OCI-M1 (cell line): Measurements from ENCODE around the gene MTERF1.
"Not testable (repeated sequence)": the region's sequence is repeated elsewhere in the genome, so short reads cannot be mapped to it uniquely, and the experiment has no call there.

Experiments used
- DNase-seq: peaks from one replicate; lab custom pipeline; 2025; lab: John Stamatoyannopoulos, UW

The MTERF1 gene

GRCh38 chr7:91880413-91881241 is at the start of gene MTERF1:
Gene MTERF1 (minus strand): TSS chr7:91880702. CDS start chr7:91880083, 619 bp downstream.
- DNase-seq, result peak; percentile 100

GRCh38 chr7:91929463-91929862 is 49.0 kb upstream of the MTERF1 start:
- DNase-seq, result no peak

DNA sequence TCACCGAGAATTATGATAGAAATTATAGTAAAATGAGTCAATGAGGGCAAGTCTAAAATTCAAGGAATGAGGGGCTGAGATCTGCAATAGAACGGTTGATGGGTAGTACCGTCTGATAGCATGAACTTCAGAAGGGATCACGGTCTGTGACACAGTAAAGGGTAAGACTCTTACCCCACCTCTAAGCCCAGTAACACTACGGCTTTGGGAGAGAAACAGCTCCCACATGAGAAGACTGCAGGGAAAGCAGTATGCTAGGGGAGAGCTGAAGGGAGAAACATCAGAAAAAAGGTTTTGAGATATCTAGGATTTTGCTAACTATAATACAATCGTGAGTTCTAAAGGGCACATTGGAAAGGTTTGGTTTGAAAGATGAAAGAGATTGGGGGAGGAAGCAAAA is 47.4 kb upstream of the MTERF1 start:
- DNase-seq, result no peak

DNA sequence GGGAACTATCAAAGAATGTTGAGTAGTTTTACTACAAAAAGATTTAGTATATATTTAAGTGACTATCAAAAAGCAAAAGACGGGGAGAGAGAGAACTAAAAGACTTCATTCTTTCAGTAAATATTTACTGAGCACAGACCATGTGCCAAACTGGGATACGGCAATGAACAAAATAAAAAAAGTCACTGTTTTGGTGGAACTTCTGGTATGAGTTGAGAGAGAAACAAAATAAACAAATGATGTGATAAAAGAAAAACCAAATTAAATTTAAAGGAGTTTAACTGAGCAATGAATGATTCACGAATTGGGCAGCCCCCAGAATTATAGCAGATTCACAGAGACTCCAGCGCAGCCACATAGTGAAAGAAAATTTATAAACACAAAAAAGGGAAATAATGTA is 42.4 kb upstream of the MTERF1 start:
- no peak for DNase-seq

DNA sequence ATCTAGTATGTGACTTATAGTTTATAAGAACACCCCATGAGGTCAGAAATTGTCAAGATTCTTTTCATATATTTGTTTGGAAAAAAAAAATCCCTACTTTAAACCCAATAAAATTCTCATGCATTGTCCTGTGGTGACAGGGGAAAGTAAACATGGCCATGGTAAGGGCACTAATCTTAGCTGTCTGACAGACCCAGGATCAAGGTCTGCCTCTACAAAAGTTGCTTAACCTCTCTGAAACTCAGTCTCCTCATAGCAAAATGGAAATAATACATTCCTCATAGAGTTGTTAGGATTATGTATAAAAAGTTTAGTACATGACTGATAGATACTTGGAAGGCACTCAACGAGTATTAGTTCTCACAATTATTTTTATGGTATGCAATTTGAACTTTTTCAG is 37.9 kb upstream of the MTERF1 start:
- no peak for DNase-seq

- peak; percentile 86 for DNase-seq
Observed at GRCh38 chr7:91916051-91916440, 35.5 kb upstream of the MTERF1 start.

DNA sequence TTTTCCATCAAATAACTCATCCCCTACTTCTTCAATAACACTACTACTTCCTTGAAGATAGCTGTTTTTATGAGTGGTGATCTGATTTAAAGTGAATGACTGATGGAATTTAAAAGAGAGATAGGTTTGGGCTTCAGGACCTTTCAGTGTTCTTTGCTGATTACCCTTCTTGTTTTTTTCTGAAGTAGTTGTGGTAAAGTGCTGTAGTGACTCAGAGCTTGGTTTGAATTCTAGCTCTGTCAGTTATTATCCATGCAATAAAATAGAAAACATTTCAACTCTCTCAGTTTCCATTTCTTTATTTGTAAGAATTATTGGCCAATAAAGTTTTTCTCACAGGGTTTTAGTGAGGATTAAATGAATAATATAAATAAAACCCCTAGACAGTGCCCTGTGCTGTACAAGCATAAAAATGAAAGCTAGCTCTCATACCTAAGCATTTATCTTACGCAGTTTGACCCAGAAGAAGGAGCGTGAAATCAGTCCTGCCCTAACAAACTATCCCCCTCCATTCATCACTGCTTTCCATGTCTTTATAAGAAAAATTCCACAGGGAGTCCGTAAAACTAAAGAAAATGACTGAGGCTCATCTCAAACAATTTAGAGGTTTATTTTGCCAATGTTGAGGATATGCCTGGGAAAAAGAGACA is 35.0 kb upstream of the MTERF1 start:
- DNase-seq, result peak; percentile 88

DNA sequence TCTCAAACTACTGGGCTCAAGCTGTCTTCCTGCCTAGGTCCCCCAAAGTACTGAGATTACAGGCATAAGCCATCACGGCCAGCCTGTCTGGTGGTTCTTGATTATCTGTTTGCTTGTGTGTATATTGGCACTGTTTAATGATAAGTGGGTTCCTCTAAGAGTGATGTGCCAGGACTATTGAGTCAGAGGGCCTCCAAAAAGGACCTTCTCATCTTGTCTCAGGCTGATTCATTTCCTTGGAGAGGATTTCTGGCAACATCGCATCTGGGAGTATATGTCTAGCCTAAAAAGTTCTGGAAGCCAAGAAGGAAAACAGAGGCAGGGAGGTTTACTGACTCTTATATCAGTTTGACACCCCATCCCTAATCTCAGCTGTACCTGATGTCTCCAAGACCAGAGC is 33.1 kb upstream of the MTERF1 start:
- DNase-seq, result no peak

DNA sequence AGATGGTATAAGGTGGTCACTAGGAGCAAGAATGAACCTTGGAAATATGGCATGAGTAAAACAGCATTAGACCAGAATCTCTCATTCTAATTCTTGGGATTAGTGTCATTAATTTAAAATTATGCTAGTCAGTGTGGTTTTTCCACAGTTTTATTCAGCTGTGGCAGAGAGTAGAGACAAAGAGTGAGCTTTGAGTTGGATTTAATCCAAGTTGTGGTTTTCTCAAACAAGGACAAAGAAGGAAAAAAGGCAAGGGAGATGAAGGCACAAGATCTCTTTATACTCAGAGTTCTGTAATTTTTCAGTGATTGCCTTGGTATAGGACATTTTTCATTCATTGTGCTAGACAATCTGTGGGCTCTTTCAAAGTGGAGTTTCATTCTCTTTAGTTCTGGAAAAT is 32.0 kb upstream of the MTERF1 start:
- DNase-seq, result peak; percentile 97

- DNase-seq, result no peak
Observed at GRCh38 chr7:91911121-91911520, 30.6 kb upstream of the MTERF1 start.

DNA sequence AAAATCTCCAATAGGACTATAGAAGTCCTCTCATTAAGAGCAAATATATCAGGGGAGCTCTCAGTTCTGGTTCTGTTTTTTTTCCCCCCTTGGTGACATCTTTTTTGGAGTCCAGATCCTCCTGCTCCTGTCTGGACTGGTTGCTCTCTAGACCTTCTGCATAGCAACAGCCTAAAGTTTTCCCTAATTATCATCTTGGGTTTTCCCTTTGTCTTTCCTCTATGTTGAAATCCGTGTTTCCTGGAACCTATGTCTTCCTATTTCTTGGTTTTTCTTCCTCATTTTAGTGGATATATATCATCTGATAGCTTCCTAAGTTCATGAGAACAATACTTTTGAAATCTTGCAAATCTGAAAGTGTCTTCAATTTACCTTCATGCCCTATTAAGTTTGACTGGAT is 29.7 kb upstream of the MTERF1 start:
- no peak for DNase-seq

DNA sequence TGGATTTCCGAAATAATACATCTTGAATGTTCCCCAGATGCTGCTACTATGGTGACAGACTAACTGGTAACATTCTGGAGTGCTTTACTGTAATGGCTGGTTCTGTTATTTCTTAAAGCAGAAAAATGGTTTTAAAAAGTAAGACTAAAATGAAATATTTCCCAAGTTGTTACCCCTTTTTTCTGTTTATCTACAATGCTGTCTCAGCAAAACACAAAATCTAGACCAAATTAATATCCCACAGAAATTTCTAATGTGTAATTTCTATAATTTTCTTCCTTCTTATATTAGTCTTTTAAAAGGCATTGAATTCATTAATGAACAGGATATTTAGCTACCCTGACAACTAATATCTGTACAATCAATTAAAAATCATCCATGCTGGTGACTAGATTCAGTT is 19.1 kb upstream of the MTERF1 start:
- DNase-seq, result no peak

DNA sequence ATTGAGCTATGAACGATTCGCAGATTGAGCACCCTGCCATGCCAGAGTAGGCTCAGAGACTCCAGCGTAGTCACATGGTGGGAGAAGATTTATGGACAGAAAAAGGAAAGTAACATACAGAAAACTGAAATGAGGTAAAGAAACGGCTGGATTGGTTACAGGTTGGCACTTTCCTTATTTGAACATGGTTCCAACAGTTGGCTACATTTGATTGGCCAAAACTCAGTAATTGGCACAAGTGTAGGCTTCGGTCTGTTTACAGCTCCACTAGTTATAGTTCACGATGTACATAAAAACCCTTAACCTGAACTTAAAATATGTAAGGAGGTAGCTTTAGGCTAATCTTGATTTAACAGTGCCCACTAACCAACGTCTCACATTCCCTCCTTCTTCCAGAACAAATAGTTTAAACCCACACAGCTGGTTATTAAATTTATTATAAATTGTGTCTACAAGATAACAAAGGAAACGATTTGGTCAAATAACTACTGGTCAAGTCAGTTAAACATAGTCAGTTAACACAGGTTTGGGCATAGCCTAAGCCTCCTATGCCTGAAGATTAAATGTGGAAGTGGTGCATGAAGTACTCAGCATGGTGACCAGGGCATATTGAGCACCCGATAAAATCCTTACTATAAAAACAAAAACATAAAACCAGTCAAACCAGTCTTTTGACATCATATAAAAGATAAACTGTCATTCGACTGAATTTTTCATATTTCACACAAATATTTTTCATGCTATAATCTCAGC is 17.9 kb upstream of the MTERF1 start:
- no peak for DNase-seq

DNA sequence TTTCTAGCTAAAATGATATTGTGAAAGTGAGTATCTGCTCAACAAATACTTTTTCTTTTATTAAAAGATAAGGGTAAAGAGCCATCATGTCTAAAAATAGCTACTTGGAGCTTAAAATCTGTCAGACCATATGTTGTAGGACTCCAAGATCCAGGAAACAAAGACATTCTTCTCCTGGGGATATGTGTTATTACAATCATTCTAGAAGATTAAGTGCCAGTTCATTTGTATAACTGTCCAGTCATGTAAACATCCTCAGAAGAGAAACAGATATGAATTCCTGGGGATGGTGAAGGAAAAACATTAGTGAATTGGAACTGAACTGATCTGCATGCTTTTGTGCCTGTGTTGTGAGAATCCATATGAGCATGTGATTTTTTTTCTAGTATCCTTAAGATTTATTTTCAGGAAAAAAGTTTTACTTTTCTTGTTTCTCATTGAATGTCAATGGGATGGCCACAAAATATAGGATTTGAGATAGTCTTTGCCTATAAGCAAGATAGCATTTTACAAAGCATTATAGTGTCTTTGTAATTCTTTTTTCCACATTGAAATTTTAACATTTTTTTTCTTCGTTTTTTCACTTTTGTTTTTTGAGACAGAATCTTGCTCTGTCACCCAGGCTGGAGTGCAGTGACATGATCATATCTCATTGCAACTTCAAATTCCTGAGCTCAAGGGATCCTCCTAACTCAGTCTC is 14.4 kb upstream of the MTERF1 start:
- DNase-seq, result peak; percentile 95

DNA sequence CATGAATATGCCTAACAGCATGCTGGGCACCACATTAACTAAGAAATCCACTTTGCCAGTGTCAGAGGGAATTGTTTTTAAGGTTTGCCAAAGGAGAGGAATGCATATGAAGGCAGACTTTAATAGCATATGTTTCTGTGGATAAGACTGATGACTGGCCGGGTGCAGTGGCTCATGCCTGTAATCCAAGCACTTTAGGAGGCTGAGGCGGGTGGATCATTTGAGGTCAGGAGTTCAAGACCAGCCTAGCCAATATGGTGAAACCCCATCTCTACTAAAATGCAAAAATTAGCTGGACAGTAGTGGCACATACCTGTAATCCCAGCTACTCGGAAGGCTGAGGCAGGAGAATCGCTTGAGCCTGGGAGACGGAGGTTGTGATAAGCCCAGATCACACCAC is 13.2 kb upstream of the MTERF1 start:
- not testable (repeated sequence) for DNase-seq

GRCh38 chr7:91892821-91893340 is 12.4 kb upstream of the MTERF1 start:
- DNase-seq, result no peak

DNA sequence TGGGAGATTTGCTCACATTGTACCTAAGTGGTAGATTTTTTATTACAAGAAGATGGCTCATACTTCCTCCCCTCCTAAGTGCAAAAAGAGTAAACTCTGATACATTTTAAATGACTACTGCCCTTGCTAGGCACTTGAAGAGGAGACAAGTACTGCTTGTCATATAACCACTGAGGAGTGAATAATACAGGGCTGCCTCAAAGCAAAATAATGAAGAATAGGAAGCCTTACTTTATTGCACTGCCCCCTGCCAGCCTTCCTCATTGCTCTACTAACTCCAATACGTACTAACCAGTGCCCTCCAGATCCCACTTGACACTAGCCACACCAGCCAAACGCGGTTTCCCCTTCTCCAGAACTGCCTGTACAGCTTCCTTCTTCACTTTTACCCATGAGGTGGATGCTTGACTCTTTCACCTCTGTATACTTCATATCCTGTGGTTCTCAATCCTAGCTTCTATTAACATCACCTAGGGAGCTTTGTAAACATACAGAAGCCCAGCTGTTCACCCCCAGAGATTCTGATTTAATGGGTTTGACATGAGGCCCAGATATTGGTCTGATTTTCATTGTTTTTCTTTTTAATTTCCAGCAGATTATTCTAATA is 11.7 kb upstream of the MTERF1 start:
- DNase-seq, result no peak

GRCh38 chr7:91888271-91889175 is 8.0 kb upstream of the MTERF1 start:
- DNase-seq, result not testable (repeated sequence)

- DNase-seq, result not testable (repeated sequence)
Observed at GRCh38 chr7:91887336-91888213, 7.1 kb upstream of the MTERF1 start.
